GM15510 (cell line): Measurements from ENCODE around the gene TIAM2.

Experiments
- POLR2A ChIP-seq: IDR thresholded peaks from 3 replicates; pipeline ENCODE4 v1.6.1; 2011; ENCODE audit warnings: borderline replicate concordance; ENCODE audit not compliant: insufficient read length; ENCODE audit errors: extremely low read depth

The TIAM2 gene

DNA sequence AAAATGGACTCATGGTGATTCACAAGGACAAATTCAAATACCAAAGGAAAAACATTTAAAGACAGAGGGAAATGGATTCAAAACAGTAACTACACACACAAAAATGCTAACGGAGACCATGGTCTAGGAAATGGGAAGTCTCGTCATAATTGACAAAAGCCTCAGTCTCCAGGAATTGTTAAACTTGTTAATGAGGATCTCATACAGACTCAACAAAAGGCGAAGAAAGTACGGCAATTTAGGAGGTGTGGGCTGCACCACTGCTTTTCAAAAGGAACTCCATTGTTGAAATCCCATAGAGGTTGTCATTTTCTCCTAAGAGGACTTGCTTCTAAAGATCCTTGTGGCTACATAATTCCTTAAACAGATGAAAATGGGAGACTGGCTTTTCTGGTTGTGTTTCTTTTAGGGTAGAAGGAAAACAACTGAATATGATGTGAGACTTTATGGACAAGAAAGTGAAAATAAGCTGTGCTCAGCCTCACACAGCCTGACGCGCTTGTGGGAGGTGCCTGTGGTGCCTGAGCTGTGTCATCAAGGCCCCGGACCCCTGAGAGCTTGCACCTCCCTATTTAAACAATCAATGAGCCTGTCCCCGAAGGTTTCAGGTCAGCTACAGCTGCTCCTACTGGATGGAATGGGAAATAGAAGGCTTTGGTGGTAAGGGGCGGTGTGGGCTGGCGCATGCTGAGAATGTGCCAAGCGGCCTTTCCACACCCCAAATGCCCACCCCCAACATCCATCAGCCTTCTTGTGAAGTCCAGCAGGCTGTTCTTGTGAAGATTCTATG, 266.2 kb downstream of the TIAM2 start:
- TF ChIP-seq POLR2A = no peak

DNA sequence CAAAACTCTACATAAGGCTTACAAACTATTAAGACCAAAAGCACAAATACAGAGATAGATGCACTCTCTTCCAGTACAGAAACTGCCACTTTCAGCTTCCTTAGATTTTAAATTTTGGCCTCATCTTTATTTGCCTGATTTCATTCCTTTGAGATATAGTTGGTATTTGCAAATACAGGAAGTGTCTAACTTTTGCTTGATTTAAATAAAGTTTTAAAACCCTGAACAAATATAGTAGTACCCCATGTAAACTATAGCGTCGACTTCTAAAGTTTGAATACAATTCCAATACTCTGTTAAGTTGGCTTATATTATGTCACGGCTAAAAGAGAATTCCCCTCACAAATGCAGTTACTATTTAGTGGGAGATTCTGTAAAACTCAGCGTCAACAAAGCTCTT, 267.5 kb downstream of the TIAM2 start:
- TF ChIP-seq POLR2A = no peak

DNA sequence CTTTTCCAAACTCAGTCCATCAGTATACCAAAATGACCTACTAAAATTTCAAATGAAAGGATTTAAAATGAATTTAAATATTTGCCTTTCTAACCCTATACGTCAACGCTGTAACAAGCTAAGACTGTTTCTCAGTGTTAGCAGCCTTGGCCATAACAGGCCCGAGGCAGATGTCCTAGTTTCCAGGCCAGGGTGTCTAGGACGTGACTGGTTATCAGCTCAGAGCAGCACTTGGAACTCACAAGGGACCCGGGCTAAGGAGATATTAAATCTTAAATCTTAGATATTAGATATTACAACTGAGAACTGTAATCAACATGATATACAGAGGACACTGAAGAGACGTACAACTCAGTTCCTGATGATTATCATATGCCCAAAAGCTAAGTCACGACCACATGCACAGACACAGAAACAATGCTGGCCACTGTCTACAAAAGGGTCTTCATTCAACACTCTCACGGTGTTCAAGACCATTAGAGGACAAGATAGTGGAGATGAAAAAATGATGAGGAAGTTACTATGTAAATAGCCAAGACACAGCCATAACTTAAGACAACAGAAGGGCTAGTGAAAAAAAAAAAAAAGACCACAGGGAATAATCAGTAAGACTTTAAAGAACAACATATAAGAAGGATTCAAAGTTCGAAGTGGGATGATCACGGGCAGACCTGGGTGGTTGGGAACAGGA, 268.4 kb downstream of the TIAM2 start, which contains the start of gene CLDN20:
TSS of gene CLDN20 (plus strand) at position 641 of the 691 bp plus-strand sequence. CDS start 11,707 bp downstream, outside the sequence.
- TF ChIP-seq POLR2A = no peak

DNA sequence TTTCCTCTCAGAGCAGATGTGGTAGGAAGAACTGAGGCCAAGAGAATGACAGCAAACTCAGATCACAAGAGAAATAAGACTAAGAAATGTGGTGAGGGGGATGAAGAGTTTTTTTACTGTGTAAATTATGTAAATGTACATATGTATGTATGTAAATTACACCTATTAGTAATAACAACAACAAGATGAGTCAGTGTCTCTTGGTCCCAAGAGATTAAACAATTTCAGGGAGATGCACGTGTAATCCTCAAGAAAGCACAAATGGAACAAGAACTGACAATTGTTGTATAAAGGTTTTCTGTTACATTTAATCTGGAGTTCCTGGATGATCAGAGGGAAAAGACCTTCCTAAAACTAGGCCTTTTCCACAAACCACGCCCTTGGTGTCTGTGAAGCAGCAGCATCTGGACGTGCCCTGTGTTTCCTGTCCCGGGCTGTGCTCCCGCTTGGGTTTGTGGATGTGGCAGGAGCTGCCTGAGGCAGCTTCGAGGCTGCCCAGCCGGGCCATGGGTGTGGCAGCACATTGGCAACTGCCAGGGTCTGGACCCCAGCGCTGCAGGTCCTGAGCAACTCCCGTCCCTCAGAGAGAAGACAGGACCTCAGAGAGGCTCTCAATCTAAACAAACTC, 269.7 kb downstream of the TIAM2 start:
- no peak for TF ChIP-seq POLR2A

DNA sequence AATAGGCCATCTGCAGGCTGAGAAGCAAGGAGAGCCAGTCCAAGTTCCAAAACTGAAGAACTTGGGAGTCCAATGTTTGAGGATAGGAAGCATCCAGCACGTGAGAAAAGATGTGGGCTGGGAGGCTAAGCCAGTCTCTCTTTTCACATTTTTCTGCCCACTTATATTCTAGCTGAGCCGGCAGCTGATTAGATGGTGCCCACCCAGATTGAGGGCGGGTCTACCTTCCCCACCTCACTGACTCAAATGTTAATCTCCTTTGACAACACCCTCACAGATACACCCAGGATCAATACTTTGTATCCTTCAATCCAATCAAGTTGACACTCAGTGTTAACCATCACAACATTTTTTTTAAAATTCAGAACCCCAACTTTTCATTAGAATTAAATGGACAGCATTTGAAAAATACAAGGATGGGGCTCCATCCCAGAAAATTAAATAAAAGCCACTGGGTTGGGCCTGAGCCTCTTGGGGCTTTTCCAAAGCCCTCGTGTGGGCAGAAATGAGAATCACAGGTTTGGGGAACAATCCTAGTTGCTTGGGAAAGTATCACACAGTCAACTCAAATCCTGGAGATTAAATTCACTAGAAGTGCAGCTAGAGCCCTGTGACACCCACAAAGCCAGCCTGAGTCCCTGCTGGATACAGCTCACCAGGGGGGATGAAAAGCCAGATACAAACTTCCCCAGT, 270.9 kb downstream of the TIAM2 start:
- TF ChIP-seq POLR2A = no peak

DNA sequence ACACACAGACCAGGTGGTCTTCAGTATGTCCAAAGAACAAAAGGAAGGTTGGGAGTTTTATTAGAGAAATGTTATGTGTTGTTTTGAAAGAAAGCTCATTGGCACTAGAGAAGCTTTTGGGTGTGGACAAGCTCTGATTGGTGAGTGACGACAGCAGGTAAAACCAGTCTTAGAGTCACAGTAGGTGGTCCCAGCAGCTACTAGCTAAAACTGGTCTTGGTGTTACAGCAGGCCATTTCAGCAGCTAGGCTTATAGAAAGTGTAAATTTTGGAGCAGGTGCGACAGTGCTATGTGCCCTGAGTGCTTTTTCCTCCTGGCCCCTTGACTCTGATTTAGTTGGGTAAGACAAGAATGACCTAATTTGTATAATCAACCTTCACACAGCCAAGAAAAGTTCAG, 272.3 kb downstream of the TIAM2 start:
- no peak for TF ChIP-seq POLR2A

DNA sequence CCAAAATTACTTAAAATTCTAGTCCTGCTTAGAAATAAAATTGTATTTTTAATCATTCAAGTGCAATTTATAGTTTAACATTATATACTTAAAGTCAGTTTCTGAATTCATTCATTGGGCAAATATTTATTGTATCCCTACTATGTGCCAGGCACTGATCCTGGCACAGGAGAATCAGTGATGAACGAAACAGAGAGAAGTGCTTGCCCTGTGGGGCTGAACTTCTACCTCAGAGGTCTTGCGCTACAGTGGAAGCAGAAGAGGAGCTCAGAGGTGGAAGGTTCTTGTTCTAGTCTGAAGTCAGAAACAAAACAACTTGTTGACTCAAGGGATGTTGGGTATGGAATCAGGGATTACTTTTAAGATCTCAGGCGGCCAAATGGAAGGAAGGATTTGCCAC, 274.6 kb downstream of the TIAM2 start:
- TF ChIP-seq POLR2A = no peak

DNA sequence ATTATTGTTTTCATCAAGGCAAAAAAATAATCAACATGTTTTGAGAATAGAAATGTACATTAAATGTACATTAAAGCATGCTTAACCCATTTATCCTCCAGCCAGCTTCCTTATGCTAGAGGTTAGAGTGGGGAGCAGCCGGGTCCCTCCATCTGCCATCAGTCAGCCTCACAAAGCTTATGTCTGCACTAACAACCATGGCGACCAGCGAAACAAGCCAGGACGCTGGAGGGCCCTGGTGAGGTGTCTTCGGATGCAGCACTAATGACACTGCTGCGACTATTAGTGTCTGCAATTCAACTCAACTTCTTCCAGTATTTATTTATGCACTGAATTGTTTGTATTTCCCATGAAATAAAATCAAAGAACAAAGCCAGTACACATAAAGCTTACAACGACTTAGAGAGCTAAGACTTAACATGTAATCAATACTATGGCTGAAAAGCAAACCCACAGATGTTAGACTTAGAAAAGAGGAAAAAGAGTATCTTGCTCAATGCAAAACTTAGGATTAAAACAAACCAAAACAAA, 275.5 kb downstream of the TIAM2 start:
- TF ChIP-seq POLR2A = no peak

DNA sequence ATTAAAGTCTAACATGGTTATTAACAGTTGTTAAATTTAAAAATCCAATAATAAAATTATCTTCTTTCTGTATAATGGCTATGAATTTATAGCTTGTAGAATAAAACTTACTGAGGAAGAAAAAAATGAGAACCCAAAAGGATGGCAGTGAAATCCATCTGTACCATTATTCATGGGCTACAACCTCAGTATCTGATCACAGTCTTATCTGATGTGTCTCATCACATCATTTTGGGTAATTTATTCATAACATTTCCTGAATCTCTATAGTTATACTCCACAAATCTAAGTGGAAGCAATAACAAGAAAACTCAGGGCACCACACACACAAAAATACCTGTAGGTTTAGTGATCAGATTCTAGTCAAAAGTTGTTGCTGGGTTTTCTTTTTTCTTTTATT, 276.0 kb downstream of the TIAM2 start:
- TF ChIP-seq POLR2A = no peak

DNA sequence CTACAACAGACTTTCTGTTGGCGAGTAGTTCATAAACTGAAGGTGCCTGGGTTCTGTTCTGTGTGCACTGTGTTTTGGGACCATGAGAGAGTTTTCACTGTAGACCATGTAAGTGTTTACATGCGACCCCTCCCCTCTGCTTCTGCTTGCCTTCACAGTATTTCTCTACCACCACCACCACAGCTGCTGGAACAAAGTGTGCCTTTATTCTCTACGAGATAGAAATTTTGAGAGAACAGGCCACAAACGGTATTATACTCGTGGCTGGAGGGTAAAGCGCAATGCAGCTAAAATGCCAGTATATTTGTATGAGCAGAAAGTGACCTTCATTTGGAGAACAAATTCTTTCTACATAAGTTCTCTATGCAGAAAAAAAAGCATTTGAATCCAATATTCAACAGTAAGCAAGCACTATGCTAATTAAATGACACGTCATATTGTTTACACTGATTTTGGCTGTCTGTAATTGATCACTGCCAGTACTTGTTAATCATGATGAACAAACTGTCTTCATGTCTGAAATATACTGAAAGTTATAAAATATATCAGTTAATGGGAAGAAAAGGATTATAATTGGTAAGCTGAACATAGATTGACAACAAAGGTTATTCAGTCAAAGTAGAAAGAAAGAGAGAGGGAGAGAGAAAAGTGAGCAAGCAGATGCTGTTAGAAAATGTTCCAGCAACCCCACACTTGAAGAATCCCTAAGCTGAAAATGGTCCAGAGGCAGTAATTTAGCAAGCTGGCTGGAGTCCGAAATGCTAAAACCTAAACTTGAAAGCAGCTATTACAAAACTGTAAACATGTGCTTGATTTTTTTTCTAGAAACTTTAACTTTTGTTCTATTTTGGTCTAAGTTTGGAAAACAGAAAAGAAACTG, 277.5 kb downstream of the TIAM2 start:
- TF ChIP-seq POLR2A = no peak

DNA sequence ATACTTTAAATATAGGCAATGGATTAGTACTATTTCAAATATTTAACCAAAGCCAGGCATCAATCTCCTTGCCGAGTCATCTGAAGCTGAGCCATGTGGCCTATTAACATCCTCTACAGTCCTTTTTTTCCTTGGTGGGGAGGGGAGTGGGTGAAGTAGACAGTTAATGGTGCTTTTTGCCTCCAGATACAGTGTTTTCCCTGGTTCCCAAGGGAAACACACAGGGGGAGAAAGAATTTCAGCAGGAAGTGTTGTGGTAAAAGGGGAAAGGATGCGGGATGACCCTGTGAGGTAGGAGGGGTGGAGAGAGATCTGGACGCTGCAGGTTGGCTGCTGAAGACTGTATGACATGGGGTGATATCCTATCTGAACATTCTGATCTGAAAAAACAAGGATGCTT, 278.3 kb downstream of the TIAM2 start:
- no peak for TF ChIP-seq POLR2A

DNA sequence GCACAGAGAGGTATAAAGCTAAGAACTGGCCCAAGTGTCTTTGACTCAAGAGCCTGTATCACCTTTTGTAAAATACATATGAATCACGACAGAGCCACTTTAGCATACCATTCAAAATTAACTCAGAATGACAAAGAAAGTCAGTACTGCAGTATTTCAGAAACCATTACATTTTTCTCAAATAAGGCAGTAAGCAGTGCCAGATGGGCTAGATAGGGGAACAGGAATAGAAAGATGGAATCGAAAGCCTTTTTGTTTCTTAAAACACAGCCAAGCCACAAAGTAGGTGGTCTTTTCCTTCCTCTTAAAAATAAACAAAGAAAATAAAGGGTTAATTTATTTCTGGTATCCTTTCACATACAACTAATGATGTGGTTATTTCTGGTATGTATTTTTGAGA, 279.0 kb downstream of the TIAM2 start:
- no peak for TF ChIP-seq POLR2A

DNA sequence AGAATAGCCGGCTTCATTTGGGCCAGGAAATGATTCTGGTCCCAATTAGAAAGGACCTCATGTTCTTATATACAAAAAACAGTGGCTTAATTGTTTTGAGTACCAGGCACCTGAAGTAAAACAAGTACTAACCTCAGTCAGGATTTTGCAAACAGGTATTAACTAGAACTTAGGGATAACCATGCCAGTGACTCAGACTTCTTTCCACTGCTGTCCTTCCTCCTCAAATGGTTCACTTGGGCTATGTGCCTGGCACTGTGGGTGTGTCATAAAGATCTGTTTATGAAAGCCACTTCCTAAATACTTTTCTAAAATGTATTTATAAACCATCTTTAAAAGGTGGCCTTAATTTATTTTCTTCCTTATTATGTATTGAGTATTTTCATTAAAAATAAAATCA, 279.4 kb downstream of the TIAM2 start:
- TF ChIP-seq POLR2A = no peak
